GM23248 (cell line): ENCODE measurements around the gene TAF8.

Experiments
- EZH2 ChIP-seq: fragments of 200-600 bp; sonication (generic); IDR thresholded peaks from 2 replicates; pipeline ENCODE4 v1.6.1; 2018; ENCODE audit warnings: antibody characterized with exemption, mild to moderate bottlenecking; ENCODE audit not compliant: insufficient read depth, poor library complexity, severe bottlenecking
- EZH2phosphoT487 ChIP-seq: fragments of 200-600 bp; sonication (generic); IDR thresholded peaks from 2 replicates; pipeline ENCODE4 v1.6.1; 2018; ENCODE audit warnings: antibody characterized with exemption, moderate library complexity, mild to moderate bottlenecking, low read depth; ENCODE audit not compliant: insufficient read depth

DNA sequence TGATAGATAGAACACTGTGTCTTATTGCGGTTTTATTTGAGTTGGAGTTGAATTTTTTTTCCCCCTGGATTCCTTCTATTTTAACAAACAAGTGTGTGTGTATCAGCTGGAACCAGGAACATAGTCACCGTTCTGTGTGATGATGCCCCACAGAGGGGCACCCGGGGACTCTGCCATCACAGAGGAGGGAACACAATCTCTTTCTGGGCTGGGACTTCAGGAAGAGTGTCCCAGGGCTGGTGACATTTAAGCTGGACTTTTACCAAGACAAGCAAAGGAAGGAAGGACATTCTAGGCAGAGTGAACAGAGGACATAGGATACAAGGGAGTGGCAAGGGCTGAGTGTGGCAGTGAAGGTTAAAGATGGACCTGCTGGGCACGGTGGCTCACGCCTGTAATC is 33.2 kb downstream of the TAF8 start:
- TF ChIP-seq EZH2 (no peak), EZH2phosphoT487 (no peak)
